HUES48 (cell line): ENCODE results near the gene NAXE.
"Not testable (repeated sequence)": the region's sequence is repeated elsewhere in the genome, so short reads cannot be mapped to it uniquely, and the experiment has no call there.

Experiments
- H3K27ac ChIP-seq: one replicate; pipeline ENCODE4 v1.7.0; 2013; ENCODE audit warnings: low read depth, low read length, inconsistent platforms
- H3K27me3 ChIP-seq: 2 replicates; pipeline ENCODE4 v1.6.1; 2013; ENCODE audit warnings: mild to moderate bottlenecking, low read length; ENCODE audit not compliant: control insufficient read depth, insufficient read depth
- H3K36me3 ChIP-seq: 2 replicates; pipeline ENCODE4 v1.6.1; 2013; ENCODE audit warnings: low read length; ENCODE audit not compliant: control insufficient read depth, insufficient read depth
- H3K4me1 ChIP-seq: 2 replicates; pipeline ENCODE4 v1.6.1; 2013; ENCODE audit warnings: mild to moderate bottlenecking, low read length; ENCODE audit not compliant: control insufficient read depth, insufficient read depth
- H3K4me3 ChIP-seq: 2 replicates; pipeline ENCODE4 v1.5.1; 2013; ENCODE audit warnings: mild to moderate bottlenecking, low read depth, low read length
- H3K9ac ChIP-seq: 2 replicates; pipeline ENCODE4 v1.6.1; 2013; ENCODE audit warnings: mild to moderate bottlenecking, low read depth, low read length, moderate library complexity
- H3K9me3 ChIP-seq: 2 replicates; pipeline ENCODE4 v1.6.1; 2013; ENCODE audit warnings: low read length; ENCODE audit not compliant: control insufficient read depth, insufficient read depth

The NAXE gene

DNA sequence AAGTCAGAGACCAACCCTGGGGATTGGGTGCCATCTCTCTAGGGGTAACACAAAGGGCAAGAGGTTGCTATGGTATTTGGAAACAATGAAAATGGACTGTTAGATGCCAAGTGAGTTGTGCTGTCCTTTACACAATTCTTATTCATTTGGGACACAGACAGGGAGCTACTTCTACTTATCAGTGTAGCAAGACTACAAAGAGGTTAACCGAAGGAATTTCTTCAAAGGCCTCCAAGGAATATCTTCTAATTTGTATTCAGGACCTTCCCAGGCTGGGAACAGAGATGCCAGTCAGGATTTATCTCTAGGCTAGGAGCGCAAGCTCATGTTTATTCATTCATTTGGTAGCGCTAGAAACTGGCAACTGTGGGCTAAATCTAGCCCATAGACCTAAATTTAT, 2.6 kb downstream of the NAXE start:
- no peak overlapping the region for H3K27ac ChIP-seq
- H3K36me3 ChIP-seq: peaks cover 68% of the 10 kb centered on the region
- H3K4me1 ChIP-seq: peaks cover 7% of the 10 kb centered on the region; the same call in 1 of the 2 replicates
- H3K9ac ChIP-seq: no peak overlapping the region
- H3K27me3 ChIP-seq: no peaks in the 10 kb centered on the region
- H3K4me3 ChIP-seq: no peak overlapping the region
- no peaks in the 10 kb centered on the region for H3K9me3 ChIP-seq

DNA sequence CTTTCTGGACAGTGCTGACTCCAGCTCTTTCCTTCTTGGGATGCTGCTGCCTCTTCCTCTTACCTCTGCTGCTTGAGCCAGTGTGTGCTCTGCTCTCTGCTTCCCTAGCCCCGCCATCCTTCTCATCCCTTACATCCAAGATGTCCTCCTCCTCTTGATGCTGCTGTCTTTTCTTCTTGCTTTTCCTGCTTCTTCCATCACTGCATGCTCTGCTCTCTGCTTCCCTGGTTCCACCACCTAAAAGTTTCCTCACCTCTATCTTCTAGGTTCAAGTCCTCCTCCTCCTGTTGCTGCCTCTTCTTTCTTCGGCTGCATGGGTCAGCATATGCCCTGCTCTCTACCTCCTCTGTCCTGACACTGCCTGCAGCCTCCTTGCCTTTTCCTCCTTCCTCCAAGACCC, 3.4 kb downstream of the NAXE start:
- H3K9ac ChIP-seq: no peak overlapping the region
- H3K27ac ChIP-seq: no peak overlapping the region
- H3K4me3 ChIP-seq: no peak overlapping the region
- H3K9me3 ChIP-seq: no peaks in the 10 kb centered on the region
- peaks cover 7% of the 10 kb centered on the region; the same call in 1 of the 2 replicates for H3K4me1 ChIP-seq
- peaks cover 74% of the 10 kb centered on the region for H3K36me3 ChIP-seq
- H3K27me3 ChIP-seq: no peaks in the 10 kb centered on the region

DNA sequence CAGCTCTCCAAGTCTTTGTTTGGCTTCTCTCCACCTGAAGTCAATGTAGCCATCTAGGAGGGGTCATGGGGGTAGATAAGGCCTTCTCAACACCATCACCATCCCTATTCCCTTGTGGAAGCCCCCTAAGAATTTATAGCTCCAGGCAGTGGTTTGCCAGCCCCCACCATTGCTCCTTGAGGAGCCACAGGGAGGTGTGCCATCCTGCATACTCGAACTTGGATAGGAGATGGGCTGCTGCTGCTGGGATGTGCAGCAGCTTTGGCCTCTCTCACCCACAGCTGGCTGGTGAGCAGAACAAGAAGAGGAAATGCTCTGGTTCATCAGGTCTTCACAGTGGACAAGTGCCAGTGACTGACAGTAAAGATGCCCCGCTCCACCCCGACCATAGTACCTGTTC, 4.8 kb downstream of the NAXE start:
- no peaks in the 10 kb centered on the region for H3K9me3 ChIP-seq
- no peak overlapping the region for H3K9ac ChIP-seq
- H3K4me1 ChIP-seq: peaks cover 4% of the 10 kb centered on the region; the same call in 1 of the 2 replicates
- peaks cover 74% of the 10 kb centered on the region for H3K36me3 ChIP-seq
- no peaks in the 10 kb centered on the region for H3K27me3 ChIP-seq
- no peak overlapping the region for H3K27ac ChIP-seq
- no peak overlapping the region for H3K4me3 ChIP-seq

DNA sequence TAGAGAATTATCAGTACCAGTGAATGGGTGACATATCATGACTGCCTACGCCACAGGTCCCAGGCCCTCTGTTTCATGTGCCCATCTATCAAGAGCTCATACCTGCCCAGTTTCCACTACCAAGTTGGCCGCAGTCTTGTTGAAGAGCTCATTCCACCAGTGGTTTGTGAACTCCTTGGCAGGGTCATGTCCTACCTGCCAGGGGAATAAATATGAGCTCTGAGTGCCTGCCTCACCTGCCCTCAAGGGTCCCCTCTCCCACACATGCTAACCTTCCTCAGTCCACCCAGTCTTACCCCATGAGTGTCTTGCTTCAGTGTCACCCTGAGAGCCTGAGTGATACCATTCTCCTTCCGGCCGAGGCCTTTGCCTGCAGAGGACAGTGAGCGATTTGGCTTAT, 6.5 kb downstream of the NAXE start:
- no peak overlapping the region for H3K27ac ChIP-seq
- peaks cover 4% of the 10 kb centered on the region; the same call in 1 of the 2 replicates for H3K4me1 ChIP-seq
- H3K36me3 ChIP-seq: peaks cover 67% of the 10 kb centered on the region
- no peak overlapping the region for H3K4me3 ChIP-seq
- no peaks in the 10 kb centered on the region for H3K9me3 ChIP-seq
- H3K9ac ChIP-seq: no peak overlapping the region
- no peaks in the 10 kb centered on the region for H3K27me3 ChIP-seq

DNA sequence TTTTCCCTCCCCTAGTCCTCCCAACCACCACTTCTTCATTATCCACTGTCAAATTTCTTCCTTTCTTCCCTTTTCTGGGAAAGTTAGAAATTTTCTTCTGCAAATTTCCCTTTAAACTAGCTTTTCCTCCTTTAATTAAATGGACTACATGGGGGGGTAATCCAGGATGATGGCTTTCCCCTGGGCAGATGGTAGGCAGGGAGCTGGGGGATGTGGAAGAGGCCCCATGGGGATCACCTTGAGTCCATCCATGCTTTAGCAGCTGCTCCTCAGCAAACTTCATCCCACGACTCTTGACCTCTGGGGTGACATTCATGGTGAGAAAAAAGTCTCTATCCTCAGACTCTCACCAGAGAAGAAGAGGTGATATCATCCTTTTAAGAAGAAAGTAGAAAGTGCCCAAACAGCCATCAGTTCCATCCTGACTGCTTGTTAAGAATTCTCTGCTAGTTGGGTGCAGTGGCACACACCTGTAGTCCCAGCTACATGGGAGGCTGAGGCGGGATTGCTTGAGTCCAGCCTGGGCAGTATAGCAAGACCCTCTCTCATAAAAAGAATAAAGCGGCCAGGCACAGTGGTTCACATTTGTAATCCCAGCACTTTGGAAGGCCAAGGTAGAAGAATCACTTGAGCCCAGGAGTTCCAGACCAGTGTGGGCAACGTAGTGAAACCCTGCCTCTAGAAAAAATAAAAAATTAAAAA, 7.3 kb downstream of the NAXE start:
- Histone ChIP-seq H3K27me3 (no peaks in the 10 kb centered on the region), H3K9me3 (no peaks in the 10 kb centered on the region), H3K36me3 (peaks cover 60% of the 10 kb centered on the region), H3K27ac (no peak overlapping the region), H3K9ac (no peak overlapping the region), H3K4me1 (peaks cover 4% of the 10 kb centered on the region; the same call in 1 of the 2 replicates), H3K4me3 (no peak overlapping the region)

DNA sequence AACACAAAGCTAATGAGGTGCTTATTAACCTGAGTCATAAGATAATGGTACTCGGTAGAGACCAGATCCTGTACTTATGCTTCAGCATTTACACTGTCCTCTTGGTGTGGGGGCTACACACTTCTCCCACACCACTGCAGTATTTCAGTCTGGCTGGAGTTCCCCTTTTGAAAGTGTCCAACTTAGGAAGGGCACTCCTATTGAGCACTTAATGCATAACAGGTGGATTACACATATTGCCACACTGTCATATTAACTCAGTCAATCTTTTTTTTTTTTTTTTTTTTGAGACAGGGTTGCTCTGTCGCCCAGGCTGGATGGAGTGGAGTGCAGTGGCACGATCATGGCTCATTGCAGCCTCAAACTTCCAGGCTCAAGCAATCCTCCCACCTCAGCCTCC, 8.2 kb downstream of the NAXE start:
- Histone ChIP-seq H3K4me1 (peaks cover 4% of the 10 kb centered on the region; the same call in 1 of the 2 replicates), H3K9me3 (no peaks in the 10 kb centered on the region), H3K27ac (no peak overlapping the region), H3K9ac (no peak overlapping the region), H3K27me3 (no peaks in the 10 kb centered on the region), H3K36me3 (peaks cover 50% of the 10 kb centered on the region), H3K4me3 (no peak overlapping the region)

DNA sequence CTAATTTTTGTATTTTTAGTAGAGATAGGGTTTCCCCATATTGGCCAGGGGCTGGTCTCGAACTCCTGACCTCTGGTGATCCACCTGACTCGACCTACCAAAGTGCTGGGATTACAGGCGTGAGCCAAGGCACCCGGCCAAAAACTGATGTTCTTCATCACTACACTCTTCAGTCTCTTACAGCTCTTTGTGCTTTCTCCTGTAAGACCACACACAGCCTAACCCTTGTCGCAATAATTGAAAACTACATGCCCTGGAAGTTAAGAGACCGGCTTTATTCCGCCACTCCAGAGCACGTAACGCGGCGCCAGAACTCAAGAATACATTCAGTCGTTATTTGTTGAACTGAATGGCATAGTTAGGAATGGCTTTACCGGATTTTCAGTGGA, 9.2 kb downstream of the NAXE start:
- Histone ChIP-seq H3K27ac (peak overlapping the region; percentile 89), H3K9ac (peak overlapping the region; percentile 87), H3K36me3 (peaks cover 41% of the 10 kb centered on the region), H3K4me3 (peak overlapping the region; percentile 90), H3K27me3 (no peaks in the 10 kb centered on the region), H3K9me3 (no peaks in the 10 kb centered on the region), H3K4me1 (peaks cover 4% of the 10 kb centered on the region; the same call in 1 of the 2 replicates)

DNA sequence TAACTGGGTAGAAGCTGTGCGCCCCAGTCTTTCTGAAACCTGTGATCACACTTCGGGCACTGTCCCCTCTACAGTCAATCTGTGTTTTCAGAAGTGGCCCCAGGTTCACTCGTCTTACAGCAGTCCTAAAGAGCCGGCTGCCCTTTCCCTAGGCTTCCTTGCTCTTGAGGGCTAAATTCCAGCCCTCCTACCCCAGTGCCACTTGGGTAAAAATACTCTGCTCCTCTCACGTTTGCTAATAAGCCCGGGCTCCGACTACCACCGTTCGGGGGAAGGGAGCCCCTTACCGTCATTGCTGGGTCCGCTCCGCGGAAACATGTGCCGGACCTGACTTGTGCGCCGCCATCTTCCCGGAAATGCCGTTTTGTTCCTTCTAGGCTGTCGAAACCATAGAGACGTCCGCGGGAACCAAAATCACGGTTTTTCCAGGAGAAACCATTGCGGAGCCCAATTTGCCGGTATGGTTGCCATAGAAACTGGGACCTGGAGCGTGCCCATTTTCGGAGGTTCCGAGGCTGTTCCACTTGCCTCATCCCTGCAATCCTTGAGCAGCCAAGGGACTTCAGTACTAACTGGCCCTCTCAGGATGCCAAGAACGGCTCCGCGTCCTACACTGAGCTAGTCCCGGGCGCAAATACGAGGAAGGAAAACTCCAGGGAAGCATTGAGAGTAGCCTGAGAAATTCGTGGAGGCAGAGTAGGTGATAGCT, 9.7 kb downstream of the NAXE start, which contains the start of gene GPATCH4:
TSS of gene GPATCH4 (minus strand) at position 358 of the 709 bp plus-strand sequence.
- Histone ChIP-seq H3K9ac (peak within 1 kb of the TSS; percentile 87), H3K36me3 (peaks cover 36% of the 10 kb centered on the region), H3K27ac (peak within 1 kb of the TSS; percentile 89), H3K9me3 (no peaks in the 10 kb centered on the region), H3K4me3 (peak within 1 kb of the TSS; percentile 90), H3K4me1 (peaks cover 4% of the 10 kb centered on the region; the same call in 1 of the 2 replicates), H3K27me3 (no peaks in the 10 kb centered on the region)

DNA sequence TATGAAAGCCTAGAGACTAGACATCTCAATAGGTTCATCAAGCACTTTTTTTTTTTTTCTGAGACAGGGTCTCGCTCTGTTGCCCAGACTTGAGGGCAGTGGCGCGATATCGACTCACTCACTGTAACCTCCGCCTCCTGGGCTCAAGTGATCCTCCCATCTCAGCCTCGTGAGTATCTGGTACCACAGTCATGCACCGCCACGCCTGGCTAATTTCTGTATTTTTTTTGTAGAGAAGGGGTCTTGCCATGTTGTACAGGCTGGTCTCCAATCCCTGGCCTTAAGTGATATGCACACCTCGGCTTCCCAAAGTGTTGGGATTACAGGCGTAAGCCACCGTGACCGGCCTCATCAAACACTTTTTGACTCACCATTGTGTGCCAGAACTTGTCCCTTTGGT, 10.3 kb downstream of the NAXE start:
- H3K4me1 ChIP-seq: peaks cover 4% of the 10 kb centered on the region; the same call in 1 of the 2 replicates
- H3K9me3 ChIP-seq: no peaks in the 10 kb centered on the region
- H3K9ac ChIP-seq: no peak overlapping the region
- peaks cover 29% of the 10 kb centered on the region for H3K36me3 ChIP-seq
- peak overlapping the region; percentile 90 for H3K4me3 ChIP-seq
- H3K27ac ChIP-seq: peak overlapping the region; percentile 89
- no peaks in the 10 kb centered on the region for H3K27me3 ChIP-seq

DNA sequence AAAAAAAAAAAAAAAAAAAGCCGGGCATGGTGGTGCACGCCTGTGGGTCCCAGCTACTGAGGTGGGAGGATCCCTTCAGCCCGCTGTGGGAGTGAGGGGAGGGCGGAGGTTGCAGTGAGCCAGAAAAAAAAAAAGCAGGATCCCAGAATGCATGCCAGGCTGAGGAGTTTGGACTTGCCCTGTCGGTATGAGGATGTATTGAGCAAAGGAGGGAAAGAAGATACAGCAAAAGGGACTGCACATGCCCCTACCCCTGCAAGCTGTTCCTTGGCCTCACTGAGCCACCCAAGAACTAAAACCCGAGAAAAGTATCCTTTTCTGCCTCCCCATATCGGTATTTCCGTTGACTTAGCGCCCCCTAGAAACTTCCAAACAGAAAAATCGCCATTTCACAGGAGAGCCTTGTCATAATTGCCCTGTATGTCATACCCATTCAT, 11.0 kb downstream of the NAXE start:
- H3K4me3 ChIP-seq: 0 out of 2 replicates have a peak overlapping the region, but pooled peaks have one; percentile 3
- H3K27me3 ChIP-seq: no peaks in the 10 kb centered on the region
- no peak overlapping the region for H3K9ac ChIP-seq
- H3K9me3 ChIP-seq: no peaks in the 10 kb centered on the region
- no peak overlapping the region for H3K27ac ChIP-seq
- peaks cover 23% of the 10 kb centered on the region for H3K36me3 ChIP-seq
- H3K4me1 ChIP-seq: peaks cover 4% of the 10 kb centered on the region; the same call in 1 of the 2 replicates

DNA sequence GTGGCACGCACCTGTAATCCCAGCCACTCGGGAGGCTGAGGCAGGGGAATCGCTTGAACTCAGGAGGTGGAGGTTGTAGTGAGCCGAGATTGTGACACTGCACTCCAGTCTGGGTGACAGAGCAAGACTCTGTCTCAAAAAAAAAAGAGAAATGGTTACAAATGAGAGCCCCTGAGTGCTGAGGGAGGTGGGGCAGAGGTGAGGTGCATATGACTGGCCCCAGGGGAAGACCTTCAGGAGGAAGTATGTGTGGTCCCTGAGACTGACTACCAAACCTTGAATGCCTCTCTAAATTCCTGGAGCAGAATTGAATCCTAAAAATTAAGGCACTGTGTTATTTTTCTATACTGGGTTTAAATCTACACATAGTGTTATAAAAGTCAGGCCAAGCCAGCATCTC, 15.8 kb downstream of the NAXE start:
- not testable (repeated sequence) for H3K9me3 ChIP-seq, H3K4me1 ChIP-seq, H3K9ac ChIP-seq, H3K36me3 ChIP-seq, H3K27ac ChIP-seq, H3K27me3 ChIP-seq, H3K4me3 ChIP-seq
